Panc1 (cell line): ENCODE results near the gene FAM177B. TPM values are rescaled to one million over a fixed set of nuclear protein-coding genes. Genes with fewer than 3 reads are reported as not detected.

Source experiments
- ATAC-seq: fragments of 200-7000 bp; cut with Tn5 transposase; 2 replicates; pipeline ENCODE4 v1.9.1; 2020; ENCODE audit warnings: mild to moderate bottlenecking, moderate library complexity
- BruUV-seq: library from RNA; stranded (reverse); fragments of 400-500 nt; replicated peaks from 2 replicates; lab custom pipeline; 2021; lab: Mats Ljungman, UMichigan
- CTCF ChIA-PET: fragments of 300-600 bp; sonication (Branson Sonifier 250); formaldehyde crosslinking; loops from one replicate; lab custom pipeline; 2022; ENCODE audit warnings: antibody characterized with exemption; lab: Charles Lee
- POLR2A ChIA-PET: fragments of 300-600 bp; sonication (Branson Sonifier 250); formaldehyde crosslinking; loops from one replicate; lab custom pipeline; 2022; ENCODE audit warnings: antibody characterized with exemption; lab: Charles Lee
- DNase-seq: peaks from one replicate; pipeline ENCODE4 v3.0.0-alpha.2; 2010; ENCODE audit warnings: low read depth, low spot score
- H3K27ac ChIP-seq: 2 replicates; pipeline ENCODE4 v1.5.1; 2011; ENCODE audit warnings: mild to moderate bottlenecking, low read length, inconsistent platforms
- H3K27me3 ChIP-seq: fragments of 200-500 bp; sonication (Bioruptor generic); 2 replicates; pipeline ENCODE4 v1.6.0; 2014; ENCODE audit warnings: low read length, inconsistent platforms; ENCODE audit not compliant: control insufficient read depth, insufficient read depth
- H3K36me3 ChIP-seq: fragments of 200-500 bp; sonication (Bioruptor generic); 2 replicates; pipeline ENCODE4 v1.5.1; 2014; ENCODE audit warnings: inconsistent platforms, mild to moderate bottlenecking, low read length, moderate library complexity; ENCODE audit not compliant: control insufficient read depth, insufficient read depth
- H3K4me1 ChIP-seq: 2 replicates; pipeline ENCODE4 v1.5.1; 2011; ENCODE audit warnings: inconsistent platforms, mild to moderate bottlenecking, low read length, moderate library complexity; ENCODE audit not compliant: control insufficient read depth, insufficient read depth
- H3K4me3 ChIP-seq, 2 experiments: 2 replicates each; pipeline ENCODE4 v1.5.1; 2011 to 2012; ENCODE audit warnings: low read depth in 2 of 2, low read length in 2 of 2, mild to moderate bottlenecking in 2 of 2, inconsistent platforms in 1 of 2, moderate library complexity in 1 of 2
- H3K9me3 ChIP-seq: fragments of 200-500 bp; sonication (Bioruptor generic); 2 replicates; pipeline ENCODE4 v1.5.1; 2014; ENCODE audit warnings: low read depth, mild to moderate bottlenecking, inconsistent platforms, low read length, moderate library complexity; ENCODE audit not compliant: control insufficient read depth, insufficient read depth
- POLR2AphosphoS5 ChIP-seq: IDR thresholded peaks from 2 replicates; pipeline ENCODE4 v1.6.1; 2012; ENCODE audit warnings: mild to moderate bottlenecking, low read depth, low read length, moderate library complexity
- REST ChIP-seq, 2 experiments: IDR thresholded peaks; 2 replicates each; pipeline ENCODE4 v1.6.1; 2011 to 2012; ENCODE audit warnings: low read depth in 2 of 2, control low read depth in 1 of 2, low read length in 1 of 2, mild to moderate bottlenecking in 1 of 2, moderate library complexity in 1 of 2; ENCODE audit not compliant: insufficient read depth in 1 of 2
- SIN3A ChIP-seq: IDR thresholded peaks from 2 replicates; pipeline ENCODE4 v1.6.1; 2012; ENCODE audit warnings: low read depth, mild to moderate bottlenecking, low read length, moderate library complexity, borderline replicate concordance; ENCODE audit not compliant: insufficient read depth
- TCF7L2 ChIP-seq: IDR thresholded peaks from 2 replicates; pipeline ENCODE4 v1.6.1; 2011; ENCODE audit warnings: mild to moderate bottlenecking, low read depth, low read length, inconsistent platforms
- in situ Hi-C: cut with HindIII; loops from 2 replicates; pipeline ENCODE4 v1.10.0; 2016; ENCODE audit warnings: low sequenced_read_pairs, low pct_unique_long_range_greater_than_20kb
- intact Hi-C: fragments of 100-400 bp; cut with micrococcal nuclease; formaldehyde crosslinking; loops from one replicate; pipeline ENCODE4 v1.10.0; 2022; ENCODE audit not compliant: unreplicated experiment
- total RNA-seq: library from RNA; stranded (reverse); gene quantifications from one replicate; pipeline ENCODE4 v1.2.1, GENCODE V29; 2021; ENCODE audit not compliant: unreplicated experiment
- TF ChIP-seq, protein P1 (sequence below): fragments of 450-650 bp; IDR thresholded peaks from 2 replicates; pipeline ENCODE4 v1.5.1; 2017; ENCODE audit warnings: mild to moderate bottlenecking

FAM177B gene
- total RNA-seq, 1 experiment from 2014 or later = not detected

GRCh38 chr1:222751255-222751654 lies 14.3 kb downstream of the FAM177B start:
- ChIA-PET POLR2A (interaction anchor here (0.6 kb wide), 1 partner anchor 11 kb away, joined by 7 read pairs; no protein-coding TSS in a partner anchor), CTCF (no interaction called here)
- H3K4me1 ChIP-seq = no peaks in the 10 kb centered on the region
- BruUV-seq = no TSS peak
- no peak for DNase-seq
- no peak for ATAC-seq
- no peak for TF ChIP-seq POLR2AphosphoS5
- no peaks in the 10 kb centered on the region for H3K36me3 ChIP-seq
- intact Hi-C loops (no loop called here), in situ Hi-C loops (no loop called here)
- no peaks in the 10 kb centered on the region for H3K27me3 ChIP-seq
- H3K9me3 ChIP-seq = no peaks in the 10 kb centered on the region
- H3K27ac ChIP-seq = no peak overlapping the region
- no peak overlapping the region for H3K4me3 ChIP-seq

- CTCF ChIA-PET = interaction anchor here (0.9 kb wide), 1 partner anchor 15 kb away, joined by 3 read pairs; no protein-coding TSS in a partner anchor
- Histone ChIP-seq H3K9me3 (no peaks in the 10 kb centered on the region), H3K27me3 (no peaks in the 10 kb centered on the region), H3K27ac (no peak overlapping the region), H3K4me3 (no peak overlapping the region), H3K4me1 (no peaks in the 10 kb centered on the region), H3K36me3 (no peaks in the 10 kb centered on the region)
- no TSS peak for BruUV-seq
- POLR2A ChIA-PET = no interaction called here
- ATAC-seq (peak; percentile 96), DNase-seq (peak; percentile 35)
- TF ChIP-seq POLR2AphosphoS5 = no peak
- no peak for TF ChIP-seq SIN3A
- TF ChIP-seq TCF7L2 = no peak
- TF ChIP-seq REST (IDR thresholded peaks at IDR 0.05; ENCODE audit: insufficient read depth in 1 of 2, low read depth in 2 of 2, low read length in 1 of 2) = no peak
- TF ChIP-seq, protein P1, sequence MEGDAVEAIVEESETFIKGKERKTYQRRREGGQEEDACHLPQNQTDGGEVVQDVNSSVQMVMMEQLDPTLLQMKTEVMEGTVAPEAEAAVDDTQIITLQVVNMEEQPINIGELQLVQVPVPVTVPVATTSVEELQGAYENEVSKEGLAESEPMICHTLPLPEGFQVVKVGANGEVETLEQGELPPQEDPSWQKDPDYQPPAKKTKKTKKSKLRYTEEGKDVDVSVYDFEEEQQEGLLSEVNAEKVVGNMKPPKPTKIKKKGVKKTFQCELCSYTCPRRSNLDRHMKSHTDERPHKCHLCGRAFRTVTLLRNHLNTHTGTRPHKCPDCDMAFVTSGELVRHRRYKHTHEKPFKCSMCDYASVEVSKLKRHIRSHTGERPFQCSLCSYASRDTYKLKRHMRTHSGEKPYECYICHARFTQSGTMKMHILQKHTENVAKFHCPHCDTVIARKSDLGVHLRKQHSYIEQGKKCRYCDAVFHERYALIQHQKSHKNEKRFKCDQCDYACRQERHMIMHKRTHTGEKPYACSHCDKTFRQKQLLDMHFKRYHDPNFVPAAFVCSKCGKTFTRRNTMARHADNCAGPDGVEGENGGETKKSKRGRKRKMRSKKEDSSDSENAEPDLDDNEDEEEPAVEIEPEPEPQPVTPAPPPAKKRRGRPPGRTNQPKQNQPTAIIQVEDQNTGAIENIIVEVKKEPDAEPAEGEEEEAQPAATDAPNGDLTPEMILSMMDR = no peak
- in situ Hi-C loops = no loop called here
- intact Hi-C loops = no loop called here
Measured at GRCh38 chr1:222754366-222755139, 17.6 kb downstream of the FAM177B start.
